OCI-LY1 (cell line): ENCODE data around the gene SLC44A3.

Experiments used
- EZH2 ChIP-seq: fragments of 200-600 bp; sonication (generic), shearing (Covaris generic); IDR thresholded peaks from 2 replicates; pipeline ENCODE4 v1.8.0; 2017; ENCODE audit warnings: borderline replicate concordance, mixed run types, mild to moderate bottlenecking, antibody characterized with exemption, low read length, moderate library complexity, mixed read lengths
- TF ChIP-seq, protein P1 (sequence below): fragments of 200-600 bp; sonication (generic), shearing (Covaris generic); IDR thresholded peaks from 2 replicates; pipeline ENCODE4 v1.5.1; 2017; ENCODE audit warnings: mild to moderate bottlenecking, antibody characterized with exemption, low read length, moderate library complexity, mixed read lengths

DNA sequence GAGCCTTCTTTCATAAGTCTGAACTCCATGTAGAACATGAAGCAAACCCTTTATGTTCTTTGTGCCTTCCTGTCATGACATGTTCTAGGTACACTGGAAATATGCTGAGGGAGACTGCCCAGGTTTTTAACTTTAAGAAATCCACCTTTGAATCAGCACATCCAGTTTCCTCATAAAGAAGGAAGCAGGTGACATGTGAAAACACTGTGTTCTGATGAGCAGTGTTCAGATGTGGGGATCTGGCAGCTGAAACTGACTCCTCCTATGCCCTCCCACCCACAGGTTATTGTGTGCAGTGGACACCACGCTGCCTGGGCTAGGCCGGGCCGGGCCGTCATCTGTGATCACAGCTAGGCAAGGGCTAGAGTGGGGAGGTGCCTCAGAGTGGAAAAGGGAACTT, 55.6 kb downstream of the SLC44A3 start:
- no peak for TF ChIP-seq EZH2
- TF ChIP-seq, protein P1, sequence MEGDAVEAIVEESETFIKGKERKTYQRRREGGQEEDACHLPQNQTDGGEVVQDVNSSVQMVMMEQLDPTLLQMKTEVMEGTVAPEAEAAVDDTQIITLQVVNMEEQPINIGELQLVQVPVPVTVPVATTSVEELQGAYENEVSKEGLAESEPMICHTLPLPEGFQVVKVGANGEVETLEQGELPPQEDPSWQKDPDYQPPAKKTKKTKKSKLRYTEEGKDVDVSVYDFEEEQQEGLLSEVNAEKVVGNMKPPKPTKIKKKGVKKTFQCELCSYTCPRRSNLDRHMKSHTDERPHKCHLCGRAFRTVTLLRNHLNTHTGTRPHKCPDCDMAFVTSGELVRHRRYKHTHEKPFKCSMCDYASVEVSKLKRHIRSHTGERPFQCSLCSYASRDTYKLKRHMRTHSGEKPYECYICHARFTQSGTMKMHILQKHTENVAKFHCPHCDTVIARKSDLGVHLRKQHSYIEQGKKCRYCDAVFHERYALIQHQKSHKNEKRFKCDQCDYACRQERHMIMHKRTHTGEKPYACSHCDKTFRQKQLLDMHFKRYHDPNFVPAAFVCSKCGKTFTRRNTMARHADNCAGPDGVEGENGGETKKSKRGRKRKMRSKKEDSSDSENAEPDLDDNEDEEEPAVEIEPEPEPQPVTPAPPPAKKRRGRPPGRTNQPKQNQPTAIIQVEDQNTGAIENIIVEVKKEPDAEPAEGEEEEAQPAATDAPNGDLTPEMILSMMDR = no peak
